Measurements from ENCODE around the gene SHC3.

SHC3 gene

DNA sequence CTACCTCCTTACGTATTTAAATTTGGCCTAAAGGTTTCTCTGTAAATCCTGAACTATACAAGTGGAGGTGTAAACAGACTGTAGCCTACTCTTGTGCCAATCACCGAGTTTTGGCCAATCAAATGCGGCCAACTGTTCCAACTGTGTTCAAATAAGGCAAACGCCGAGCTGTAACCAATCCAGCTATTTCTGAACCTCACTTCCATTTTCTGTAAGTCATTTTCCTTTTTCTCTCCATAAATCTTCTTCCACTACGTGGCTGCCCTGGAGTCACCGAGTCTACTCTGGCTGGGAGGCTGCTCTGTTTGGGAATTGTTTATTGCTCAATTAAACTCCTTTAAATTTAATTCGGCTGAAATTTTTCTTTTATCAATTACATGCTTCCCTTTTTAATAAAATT, 129.0 kb downstream of the SHC3 start:
- no peak for DNase-seq

DNA sequence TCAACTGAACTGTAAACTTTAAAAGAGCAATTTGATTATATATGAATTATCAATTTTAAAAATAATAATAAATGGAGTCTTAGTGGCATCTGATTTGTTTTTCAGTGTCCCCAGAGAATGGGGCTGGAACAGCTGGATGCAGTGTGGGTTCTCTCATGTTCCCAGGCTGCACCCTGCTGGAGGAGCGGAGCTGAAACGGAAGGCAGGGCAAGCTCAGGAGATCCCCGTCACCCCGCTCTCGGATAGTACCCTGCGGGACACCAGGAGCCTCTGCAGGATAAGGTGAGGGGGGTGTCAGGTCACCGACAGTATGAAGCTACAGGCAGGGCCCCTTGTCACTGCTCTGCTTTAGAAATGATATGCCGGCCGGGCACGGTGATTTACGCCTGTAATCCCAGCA, 130.0 kb downstream of the SHC3 start:
- DNase-seq, result no peak

DNA sequence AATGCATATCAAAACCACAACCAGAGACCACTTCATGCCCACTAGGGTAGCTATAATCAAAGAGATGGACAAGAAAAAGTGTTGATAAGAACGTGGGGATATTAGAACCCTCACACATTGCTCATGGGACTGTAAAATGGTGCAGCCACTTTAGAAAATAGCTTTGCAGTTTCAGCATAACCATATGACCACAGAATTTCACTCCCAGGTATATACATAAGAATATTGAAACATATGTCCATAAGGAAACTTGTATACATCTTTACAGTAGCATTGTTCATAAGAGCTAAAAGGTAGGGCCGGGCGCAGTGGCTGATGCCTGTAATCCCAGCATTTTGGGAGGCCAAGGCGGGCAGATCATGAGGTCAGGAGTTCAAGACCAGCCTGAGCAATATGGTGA, 131.0 kb downstream of the SHC3 start:
- no peak for DNase-seq

DNA sequence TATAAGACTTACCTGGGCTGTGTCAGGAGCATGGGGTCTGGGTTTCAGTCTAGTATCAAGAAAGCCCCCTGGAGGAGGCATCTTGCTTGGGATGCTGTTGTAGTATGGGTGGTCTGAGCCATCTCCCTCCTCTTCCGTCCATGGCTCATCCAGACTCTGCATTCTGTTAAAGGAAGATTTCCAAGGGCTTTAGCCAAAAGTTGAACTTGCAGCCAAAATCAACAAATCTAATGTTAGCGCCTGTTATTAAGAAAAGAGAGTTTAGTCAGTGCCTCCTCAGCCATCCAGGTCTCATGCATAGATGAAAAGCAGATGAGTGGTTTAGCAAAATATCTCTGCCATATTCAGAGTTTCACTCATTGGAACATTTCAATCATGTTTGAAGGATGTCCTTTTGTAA, 131.8 kb downstream of the SHC3 start:
- no peak for DNase-seq

DNA sequence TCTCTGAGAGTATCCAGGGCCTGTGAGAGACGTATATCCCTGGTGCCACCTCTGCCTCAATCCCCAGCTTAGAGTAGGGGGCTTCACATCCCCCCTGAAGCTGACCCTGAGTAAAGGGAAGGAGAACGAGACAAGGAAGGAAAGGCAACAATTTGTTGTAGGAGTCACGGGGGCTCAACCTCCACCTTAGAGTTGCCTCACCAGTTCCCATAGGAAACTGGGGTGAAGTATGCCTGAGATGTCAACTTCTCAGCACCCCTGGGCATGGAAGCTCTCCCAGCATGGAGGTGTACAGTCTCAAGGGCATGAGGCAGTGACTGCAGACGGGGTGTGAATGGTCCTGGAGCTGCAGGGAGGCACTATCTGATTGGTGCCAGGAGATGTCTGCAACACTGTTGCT, 133.7 kb downstream of the SHC3 start:
- no peak for DNase-seq

DNA sequence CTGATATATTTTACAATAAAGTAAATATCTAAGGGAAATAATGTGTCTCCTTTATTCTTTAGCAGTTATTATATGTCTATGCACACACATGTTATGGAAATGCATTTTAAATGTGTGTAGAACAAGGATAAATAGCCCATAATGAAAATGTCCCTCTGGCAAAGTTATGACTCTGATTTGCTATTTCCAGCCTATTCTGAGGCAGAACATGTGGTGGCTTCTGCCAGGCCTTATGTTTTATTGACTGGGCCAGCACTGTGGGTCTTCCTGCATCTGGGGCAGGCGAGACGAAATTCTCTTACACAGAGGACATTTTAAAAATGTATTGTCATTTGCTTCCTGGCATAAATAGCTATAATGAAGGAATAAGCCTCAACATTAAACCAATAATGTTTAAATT, 134.5 kb downstream of the SHC3 start:
- DNase-seq, result no peak

DNA sequence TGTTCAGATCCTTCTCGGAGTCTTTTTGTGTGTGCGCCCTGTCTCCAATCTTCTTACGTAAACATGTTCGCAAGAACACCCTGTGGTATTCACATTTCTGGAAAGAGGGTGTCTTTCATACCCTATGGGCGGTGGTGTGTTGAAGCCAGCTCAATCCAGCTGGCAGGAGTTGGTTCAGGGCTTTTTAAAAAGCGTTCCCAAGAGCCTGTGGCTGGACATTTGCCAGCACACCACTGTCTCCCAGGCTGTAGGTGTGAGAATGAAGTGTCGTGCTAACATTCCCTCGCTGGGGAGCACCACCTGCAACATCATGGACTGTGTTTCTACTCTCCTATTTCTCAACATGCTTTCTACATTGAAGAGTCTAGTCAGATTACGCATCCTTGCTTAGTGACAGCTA, 135.6 kb downstream of the SHC3 start:
- no peak for DNase-seq

DNA sequence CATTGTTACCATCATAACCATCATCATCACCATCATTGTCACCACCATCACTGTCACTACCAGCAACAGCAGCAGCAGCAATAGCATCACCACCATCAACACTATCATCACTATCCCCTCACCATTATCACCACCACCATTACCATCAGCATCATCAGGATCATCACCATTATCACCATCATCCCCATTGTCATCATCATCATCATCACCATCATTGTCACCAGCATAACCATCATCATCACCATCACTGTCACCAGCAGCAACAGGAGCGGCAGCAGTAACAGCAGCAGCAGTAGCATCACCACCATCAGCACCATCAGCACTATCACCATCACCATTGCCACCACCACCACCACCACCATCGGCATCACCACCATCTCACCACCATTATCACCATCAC, 139.0 kb downstream of the SHC3 start:
- no peak for DNase-seq

DNA sequence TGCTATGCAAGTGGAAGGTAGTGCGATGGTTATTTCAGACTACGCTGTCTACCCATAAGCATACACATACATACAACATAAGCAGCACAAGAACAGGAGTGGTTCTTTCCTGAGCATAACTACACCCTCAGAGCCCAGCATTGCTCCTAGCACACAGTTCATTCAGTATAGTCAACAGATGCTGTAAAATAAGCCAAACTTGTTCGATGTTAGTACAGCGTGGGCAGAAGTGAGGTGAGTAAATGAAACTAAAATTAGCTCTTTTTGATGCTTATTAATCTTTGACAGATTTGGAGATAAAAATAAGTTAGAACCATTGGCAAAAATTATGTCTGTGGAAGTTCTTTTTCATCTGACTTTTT, 139.5 kb downstream of the SHC3 start:
- DNase-seq, result no peak

DNA sequence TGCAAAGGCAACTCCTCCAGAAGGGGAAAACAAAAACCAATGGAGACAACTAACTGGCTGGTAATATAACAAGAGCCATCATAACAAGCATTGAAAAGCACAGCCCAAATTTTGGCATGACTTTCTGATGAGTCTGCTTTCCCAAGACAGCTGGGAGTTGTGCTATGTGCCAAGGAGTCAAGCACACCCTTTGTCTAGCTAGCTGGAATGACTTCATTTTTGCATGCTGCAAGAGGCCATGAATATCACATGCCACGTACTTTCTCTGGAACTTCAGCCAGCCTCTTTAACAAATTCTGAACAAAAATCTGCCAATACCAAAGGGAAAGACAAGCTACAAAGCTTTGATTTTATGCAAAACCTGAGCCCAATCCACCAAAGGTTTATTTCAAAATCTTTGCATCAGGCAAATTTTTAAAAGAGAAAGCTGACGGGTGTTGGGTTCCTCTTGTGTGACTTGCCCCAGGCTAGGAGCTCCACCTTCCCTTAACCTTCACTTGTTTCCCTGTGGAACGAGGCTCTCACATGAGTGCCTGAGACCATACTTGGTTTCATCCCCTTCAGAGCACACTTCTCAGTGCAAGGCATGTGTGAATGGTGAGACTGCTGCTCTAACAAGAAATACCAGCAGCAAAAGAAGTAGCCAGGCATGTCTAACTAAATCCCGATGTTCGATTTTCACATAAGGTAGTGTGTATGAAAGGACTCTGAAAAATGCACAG, 140.1 kb downstream of the SHC3 start:
- DNase-seq, result no peak

DNA sequence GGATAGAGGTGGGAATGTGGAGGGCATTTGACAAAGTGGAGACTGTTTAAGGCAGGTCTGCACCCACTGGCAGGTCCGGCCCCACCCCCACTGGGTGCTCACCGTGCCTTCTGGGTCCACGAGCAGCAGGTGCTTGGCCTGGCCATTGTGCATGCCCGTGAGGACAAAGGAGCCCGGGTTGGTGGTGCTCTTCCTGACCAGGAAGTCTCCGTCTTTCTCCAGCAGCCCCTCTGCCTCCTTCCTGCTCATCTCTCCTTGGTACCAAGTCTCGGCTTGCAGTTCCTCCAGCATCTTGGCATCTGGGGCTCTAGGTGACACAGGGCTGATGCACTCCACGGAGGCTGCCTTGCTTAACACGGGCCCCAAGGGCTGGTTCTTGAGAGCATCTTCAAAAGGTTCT, 140.7 kb downstream of the SHC3 start:
- no peak for DNase-seq

DNA sequence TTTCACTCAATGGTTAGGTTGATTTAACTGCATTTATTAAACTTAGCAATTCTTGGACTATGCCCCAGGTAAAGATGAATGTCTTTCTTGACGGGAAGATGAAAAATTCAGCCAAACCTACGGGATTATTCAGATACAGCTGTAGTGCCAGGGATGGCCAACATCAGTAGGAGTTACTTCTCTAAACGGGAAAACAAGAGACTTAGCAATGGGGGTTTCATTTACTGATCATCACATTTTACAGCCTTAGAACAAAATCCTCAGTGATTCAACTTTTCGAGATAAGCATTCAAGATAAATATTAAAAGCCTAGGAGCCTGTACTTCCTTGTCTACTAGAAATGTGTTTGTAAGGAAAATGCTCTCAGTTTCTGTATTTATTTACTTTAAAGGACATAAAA, 141.3 kb downstream of the SHC3 start:
- DNase-seq, result no peak

DNA sequence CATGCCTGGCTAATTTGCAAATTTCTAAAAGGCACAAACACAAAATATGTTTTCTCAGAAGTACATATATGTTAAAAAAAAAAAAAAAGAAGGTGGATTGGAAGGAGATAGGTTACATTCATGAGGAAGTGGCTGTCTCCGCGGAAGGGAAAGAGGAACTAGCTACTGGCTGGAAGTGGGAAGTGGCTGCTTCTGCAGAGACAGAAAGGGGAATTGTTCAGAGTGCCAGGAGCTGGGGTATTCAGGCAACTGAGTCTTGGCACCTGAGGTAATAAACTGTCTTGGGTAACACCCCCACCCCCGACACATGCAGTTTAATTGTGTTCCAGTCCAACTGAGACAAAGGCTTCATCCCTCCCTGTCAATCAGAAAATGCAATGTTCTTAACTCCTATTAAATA, 141.7 kb downstream of the SHC3 start:
- no peak for DNase-seq

DNA sequence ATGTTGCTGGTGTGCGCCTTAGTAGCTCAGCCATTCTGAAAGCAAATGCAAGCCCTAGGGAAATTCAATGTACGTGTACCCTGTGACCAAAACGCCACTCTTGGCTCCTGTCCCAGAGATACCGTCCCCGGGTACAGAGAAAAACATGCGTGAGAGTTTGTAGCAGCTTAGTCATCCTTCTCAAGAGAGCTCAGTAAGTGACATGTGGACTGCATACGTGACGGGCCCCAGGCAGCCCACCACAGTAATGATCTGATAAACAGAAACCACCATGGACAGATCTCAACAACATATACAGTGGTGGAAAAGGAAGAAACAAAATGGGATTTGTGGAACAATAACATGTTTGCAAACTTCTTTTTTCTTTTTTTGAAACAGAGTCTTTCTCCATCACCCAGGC, 142.2 kb downstream of the SHC3 start:
- no peak for DNase-seq

DNA sequence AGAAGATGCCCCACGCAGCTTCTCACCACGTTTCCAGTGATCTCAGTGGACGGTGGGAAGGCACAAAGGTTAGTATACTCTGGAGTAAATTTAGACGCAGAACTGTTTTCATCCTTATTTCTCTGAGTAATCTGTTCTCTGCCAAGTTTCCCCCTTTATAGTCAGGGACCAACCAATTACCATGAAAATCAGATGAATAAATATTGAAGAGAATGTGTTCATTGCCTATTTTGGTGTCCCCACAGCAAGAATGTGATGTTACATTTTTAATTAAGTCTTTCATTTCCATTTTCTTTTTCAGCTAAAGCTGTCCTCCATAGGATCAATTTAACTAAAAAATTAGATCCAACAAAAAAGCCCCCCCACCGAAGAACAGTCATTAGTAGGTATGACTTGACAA, 146.0 kb downstream of the SHC3 start:
- DNase-seq, result no peak

DNA sequence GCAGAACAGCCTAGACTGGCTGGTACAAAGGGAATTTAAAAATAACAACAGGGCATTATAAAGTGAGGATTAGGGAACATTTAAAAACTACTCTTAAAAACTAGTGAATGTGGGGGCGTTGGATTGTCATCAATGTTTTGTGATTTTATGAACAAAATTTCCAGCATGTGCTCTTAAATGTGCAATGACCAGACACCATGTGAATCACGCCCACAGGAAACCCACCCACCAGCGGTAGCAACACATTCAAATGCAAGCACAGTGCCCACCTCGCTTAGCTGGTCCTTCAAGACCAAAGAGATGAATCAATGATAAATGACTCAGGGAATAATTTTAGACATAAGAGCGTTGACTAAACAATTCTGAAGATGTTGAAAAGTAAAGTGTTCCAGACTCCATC, 146.4 kb downstream of the SHC3 start:
- DNase-seq, result no peak

DNA sequence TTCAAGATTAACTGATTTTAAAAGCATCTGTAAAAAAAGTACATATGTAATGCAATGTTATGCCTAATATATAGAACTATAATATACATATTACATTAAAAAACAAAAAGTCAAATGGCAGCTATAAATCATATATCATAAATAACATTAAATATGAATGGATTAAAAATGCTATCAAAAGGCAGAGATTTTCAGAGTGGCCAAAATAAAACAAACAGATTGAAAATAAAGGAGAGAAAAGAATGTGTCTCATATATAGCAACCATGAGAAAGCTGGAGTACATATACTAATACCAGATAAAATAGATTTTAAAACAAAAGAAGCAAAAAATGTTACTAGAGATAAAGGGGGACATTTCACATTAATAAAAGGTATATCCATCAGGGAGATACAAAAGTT, 148.8 kb downstream of the SHC3 start:
- no peak for DNase-seq

DNA sequence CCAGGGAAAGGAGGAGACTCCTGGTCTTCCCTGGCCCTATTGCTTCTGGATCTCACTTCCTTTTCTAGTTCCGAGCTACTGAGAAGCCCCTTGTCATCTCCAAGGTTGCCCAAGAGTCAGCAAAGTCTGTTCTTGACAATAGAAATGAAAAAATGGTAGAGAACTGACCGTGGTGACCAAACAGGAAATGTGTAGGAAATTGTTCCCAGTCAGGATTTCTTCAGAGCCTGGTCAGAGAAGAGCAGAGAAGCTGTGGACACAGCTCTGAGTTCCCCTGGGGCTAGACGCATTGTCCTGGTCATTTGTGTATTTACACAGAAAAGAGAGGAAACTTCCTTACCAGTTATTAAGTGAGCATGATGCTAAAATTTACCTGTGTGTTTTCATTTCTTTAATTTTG, 151.7 kb downstream of the SHC3 start:
- DNase-seq, result no peak

DNA sequence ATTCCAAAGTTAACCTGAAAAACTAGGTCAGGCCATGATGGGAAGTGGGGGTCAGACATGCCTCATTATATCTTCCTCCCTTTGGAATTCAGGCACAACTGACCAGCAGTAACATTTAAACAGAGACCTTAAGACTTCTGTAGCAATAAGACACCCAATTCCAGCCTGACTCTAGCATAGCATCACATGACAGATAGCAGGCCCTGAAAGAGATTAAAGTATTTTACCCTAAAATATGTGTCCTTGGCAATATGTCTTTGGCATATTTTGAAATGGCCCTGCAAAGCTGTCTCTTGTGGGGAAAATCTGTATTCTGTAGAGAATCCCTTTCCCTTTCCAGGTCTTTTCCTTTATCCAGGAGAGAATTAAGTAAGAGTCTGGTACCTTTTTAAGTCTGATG, 153.1 kb downstream of the SHC3 start:
- DNase-seq, result no peak

DNA sequence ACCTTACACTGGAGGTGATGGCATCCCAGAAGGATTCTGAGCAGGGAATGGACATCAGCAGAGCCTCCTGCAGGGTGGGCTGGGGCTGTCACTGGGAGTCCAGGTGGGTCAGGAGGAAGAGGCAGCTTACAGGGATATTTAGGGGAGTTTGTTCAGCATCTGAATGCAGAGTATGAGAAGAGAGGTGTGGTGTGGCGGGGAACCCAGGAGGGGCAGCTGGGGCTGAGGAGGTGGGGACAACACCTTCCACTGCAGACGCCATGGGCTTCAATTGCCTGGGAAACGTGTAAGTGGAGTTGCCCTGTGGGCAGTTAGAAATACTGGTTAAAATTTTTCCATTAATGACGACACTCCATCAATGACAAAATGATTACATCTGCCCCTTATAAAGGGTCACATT, 153.9 kb downstream of the SHC3 start:
- no peak for DNase-seq

DNA sequence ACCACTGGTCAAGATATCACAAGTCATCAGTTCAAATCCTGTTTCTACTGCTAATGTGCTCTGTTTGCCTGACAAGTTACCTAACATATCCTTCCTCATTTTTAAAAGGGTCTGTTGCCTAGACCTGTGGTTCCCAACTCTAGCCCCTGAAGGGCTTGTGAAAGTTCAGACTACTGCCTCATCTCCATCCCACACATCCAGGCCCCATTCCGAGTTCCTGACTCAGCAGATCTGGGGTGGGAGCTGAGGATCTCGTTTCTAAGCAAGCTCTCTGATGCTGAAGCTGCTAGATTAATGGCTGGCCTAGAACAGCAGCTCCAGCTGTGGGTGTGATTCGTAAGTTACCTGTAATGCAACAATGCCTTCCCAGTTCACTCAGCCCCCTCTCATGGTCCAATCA, 154.9 kb downstream of the SHC3 start:
- DNase-seq, result no peak

DNA sequence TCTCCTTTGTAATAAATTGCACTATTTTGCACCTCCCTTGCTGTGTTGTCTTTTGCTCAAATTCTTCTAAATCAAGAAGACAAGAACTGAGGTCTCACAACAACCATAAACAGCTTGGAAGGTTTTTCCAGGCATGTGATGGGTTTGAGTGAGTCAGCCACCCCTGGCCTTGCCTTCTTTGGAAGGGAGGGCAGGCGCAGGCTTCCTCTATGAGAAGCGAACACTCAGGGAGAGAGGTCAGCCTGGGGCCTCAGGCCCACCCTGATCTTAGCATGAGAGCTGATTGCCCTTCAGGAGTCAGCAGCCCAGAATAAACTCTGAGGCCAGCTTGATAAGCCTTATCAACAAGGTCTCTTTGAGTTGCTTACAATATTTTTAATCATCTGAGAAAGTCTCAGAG, 155.7 kb downstream of the SHC3 start:
- DNase-seq, result no peak

DNA sequence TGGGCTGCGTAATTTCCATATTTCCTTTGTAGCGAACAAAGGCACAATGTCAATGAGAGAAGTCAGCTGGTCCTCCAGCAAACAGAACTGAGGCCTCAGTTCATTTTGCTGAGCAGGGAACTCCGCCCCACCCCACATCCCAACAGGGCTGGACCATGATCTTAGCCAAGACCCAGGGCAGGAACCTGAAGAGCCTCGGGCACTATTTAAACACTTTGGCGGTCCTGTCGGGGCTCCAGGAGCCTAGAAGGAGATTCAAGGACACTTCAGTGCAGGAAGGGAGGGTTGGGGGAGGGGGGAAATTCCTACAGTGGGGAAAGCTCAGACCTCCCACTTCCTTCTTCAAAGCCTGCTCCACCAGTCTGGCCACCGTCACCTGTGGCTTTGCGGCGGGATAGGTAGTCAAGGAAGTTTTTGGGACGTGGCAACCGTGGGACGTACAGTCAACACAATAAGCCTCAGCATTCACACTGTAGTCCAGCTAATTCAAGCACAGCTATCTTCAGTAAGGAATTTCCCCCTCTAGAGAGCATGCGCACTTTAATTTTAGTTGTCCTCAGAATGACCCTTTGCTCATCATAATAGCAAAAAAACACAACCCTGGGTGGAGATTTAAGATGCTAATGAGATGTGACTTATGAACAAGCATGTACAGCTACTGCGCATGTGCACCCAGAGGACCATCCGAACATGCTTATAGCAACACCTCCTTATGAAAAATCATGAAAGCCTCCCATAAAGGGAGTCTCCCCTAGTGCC, 156.4 kb downstream of the SHC3 start:
- DNase-seq, result no peak

DNA sequence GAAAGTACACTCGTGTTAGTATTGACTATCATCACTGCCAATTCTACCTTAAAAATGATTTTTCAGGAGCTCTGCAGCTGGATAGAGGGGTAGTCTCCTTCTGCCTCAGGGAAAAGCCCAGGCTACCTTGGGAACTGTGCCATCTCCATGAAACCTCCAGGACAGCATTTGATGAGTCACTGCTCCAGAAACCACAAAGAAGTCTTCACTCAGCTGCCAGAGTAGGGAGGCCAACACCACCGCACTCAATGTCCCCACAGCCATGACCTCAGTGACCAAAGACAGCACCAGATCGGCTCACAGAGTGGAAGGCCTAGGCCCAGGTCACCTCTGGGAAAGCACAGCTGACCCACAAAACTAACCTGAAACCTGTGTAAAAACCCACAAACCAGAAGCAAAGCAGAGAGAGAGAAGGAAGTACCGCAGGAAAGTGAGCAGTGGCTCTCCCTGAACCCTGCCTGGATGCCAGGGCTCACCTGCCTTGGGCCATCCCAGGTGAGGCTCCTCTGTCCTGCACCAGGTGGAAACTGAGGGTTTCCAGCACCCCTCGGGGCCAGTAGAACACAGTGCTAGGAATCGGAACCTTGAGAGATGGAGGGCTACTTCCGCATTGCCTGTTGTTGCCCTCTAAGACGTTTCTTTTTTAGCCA, 157.3 kb downstream of the SHC3 start:
- DNase-seq, result no peak

DNA sequence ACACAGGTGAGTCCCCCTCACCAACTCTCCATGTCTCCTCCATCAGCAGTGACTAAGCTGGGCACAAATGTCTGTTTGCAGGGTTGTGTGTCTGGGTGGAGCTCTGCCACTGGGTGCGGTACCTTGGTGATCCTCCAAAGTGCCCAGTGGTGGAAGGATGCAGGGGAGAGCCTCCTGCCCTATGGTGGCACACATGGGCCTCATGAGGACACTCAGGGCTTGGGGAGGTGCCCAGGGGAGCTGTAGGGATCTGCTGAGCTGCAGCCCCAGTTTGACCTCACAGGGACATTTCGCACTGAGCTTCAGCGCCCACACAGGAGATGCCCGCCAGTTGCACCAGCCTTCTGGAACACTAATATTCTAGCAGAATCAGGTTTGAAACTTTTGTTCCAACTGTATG, 157.9 kb downstream of the SHC3 start:
- no peak for DNase-seq

All from hematopoietic multipotent progenitor cell treated with erythropoietin and hydrocortisone succinate and interleukin-3 and kit ligand, for 8 days (in vitro differentiated cells).